Right lung (tissue), 5 donors: ENCODE results near the gene ELF4. TPM values are rescaled to one million over a fixed set of nuclear protein-coding genes. Genes with fewer than 3 reads are reported as not detected.
A peak's percentile ranks its signal among the peaks of the same experiment; 100 is the strongest.
"Not testable (repeated sequence)": the region's sequence is repeated elsewhere in the genome, so short reads cannot be mapped to it uniquely, and the experiment has no call there.

Experiments used
- DNase-seq, 2 donors: peaks; one replicate each; pipeline ENCODE4 v3.0.0-alpha.2; 2013
- polyA plus RNA-seq, 5 donors: library from polyadenylated mRNA; unstranded; fragments of 120-200 nt; gene quantifications; one replicate each; pipeline versions ENCODE4 v1.2.1 to v1.2.3, GENCODE V29; 2013; ENCODE audit warnings: inconsistent platforms in 1 of 5, low replicate concordance in 1 of 5; ENCODE audit not compliant: insufficient read length in 5 of 5, insufficient read depth in 1 of 5

The ELF4 gene
- polyA plus RNA-seq, 5 donors = 10.0 to 13.2 (median 11.0) TPM

GRCh38 chrX:130115119-130115885 lies 5.0 kb upstream of the ELF4 start:
- not testable (repeated sequence) for DNase-seq

- DNase-seq = no peak
These were observed 3.9 kb upstream of the ELF4 start for GRCh38 chrX:130114141-130114588.

GRCh38 chrX:130111220-130112154 lies 1.2 kb upstream of the ELF4 start:
- DNase-seq = no peak

- DNase-seq = no peak
These were observed 593 bp downstream of the ELF4 start for GRCh38 chrX:130109429-130110378.

GRCh38 chrX:130108647-130109428 lies 1.5 kb downstream of the ELF4 start:
- no peak for DNase-seq

- no peak for DNase-seq
These were observed 4.2 kb downstream of the ELF4 start for GRCh38 chrX:130106071-130106470.

- DNase-seq = no peak
These were observed 5.1 kb downstream of the ELF4 start for GRCh38 chrX:130105244-130105643.

GRCh38 chrX:130103605-130104004 lies 6.7 kb downstream of the ELF4 start:
- no peak for DNase-seq

GRCh38 chrX:130100180-130100579 lies 10.1 kb downstream of the ELF4 start:
- no peak for DNase-seq

- DNase-seq = no peak
These were observed 12.1 kb downstream of the ELF4 start for GRCh38 chrX:130098210-130098552.

- DNase-seq = peak in 1 of 2 donors; percentile 44
These were observed 12.6 kb downstream of the ELF4 start for GRCh38 chrX:130097507-130098209.

- no peak for DNase-seq
These were observed 14.9 kb downstream of the ELF4 start for GRCh38 chrX:130095249-130096030.

GRCh38 chrX:130094696-130095095 lies 15.6 kb downstream of the ELF4 start:
- no peak for DNase-seq

- DNase-seq = no peak
These were observed 17.0 kb downstream of the ELF4 start for GRCh38 chrX:130093271-130093670.

GRCh38 chrX:130091980-130092522 lies 18.2 kb downstream of the ELF4 start:
- no peak for DNase-seq

GRCh38 chrX:130090364-130090763 lies 19.9 kb downstream of the ELF4 start:
- no peak for DNase-seq

- DNase-seq = no peak
These were observed 23.7 kb downstream of the ELF4 start for GRCh38 chrX:130086447-130087206.
